OCI-LY1 (cell line): ENCODE results near the gene HYKK.

Experiments used
- EZH2 ChIP-seq: fragments of 200-600 bp; sonication (generic), shearing (Covaris generic); IDR thresholded peaks from 2 replicates; pipeline ENCODE4 v1.8.0; 2017; ENCODE audit warnings: borderline replicate concordance, mixed run types, mild to moderate bottlenecking, antibody characterized with exemption, low read length, moderate library complexity, mixed read lengths
- TF ChIP-seq, protein P1 (sequence below): fragments of 200-600 bp; sonication (generic), shearing (Covaris generic); IDR thresholded peaks from 2 replicates; pipeline ENCODE4 v1.5.1; 2017; ENCODE audit warnings: mild to moderate bottlenecking, antibody characterized with exemption, low read length, moderate library complexity, mixed read lengths

DNA sequence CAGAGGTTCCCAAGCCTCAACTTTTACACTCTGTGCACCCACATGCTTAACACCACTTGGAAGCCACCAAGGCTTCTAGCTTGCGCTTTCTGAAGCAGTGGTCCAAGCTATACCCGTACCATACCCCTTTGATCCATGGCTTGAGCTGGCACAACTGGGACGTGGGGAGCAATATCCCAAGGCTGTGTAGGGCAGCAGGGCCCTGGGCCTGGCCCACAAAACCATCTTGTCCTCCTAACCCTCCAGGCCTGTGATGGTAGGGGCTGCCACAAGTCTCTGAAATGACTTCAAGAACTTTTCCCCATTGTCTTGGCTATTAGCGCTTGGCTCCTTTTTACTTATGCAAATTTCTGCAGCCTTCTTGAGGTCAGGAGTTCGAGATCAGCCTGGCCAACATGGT, 16.9 kb downstream of the HYKK start:
- TF ChIP-seq, protein P1, sequence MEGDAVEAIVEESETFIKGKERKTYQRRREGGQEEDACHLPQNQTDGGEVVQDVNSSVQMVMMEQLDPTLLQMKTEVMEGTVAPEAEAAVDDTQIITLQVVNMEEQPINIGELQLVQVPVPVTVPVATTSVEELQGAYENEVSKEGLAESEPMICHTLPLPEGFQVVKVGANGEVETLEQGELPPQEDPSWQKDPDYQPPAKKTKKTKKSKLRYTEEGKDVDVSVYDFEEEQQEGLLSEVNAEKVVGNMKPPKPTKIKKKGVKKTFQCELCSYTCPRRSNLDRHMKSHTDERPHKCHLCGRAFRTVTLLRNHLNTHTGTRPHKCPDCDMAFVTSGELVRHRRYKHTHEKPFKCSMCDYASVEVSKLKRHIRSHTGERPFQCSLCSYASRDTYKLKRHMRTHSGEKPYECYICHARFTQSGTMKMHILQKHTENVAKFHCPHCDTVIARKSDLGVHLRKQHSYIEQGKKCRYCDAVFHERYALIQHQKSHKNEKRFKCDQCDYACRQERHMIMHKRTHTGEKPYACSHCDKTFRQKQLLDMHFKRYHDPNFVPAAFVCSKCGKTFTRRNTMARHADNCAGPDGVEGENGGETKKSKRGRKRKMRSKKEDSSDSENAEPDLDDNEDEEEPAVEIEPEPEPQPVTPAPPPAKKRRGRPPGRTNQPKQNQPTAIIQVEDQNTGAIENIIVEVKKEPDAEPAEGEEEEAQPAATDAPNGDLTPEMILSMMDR: no peak
- no peak for TF ChIP-seq EZH2
